ENCODE data around the gene DLG3. TPM values are rescaled to one million over a fixed set of nuclear protein-coding genes. Genes with fewer than 3 reads are reported as not detected.

The DLG3 gene
- total and polyA plus RNA-seq, 10 of the 15 experiments (the other 5 are each of a cell fraction or from before 2014, with no cell fraction given), result 1.3 to 32.2 (median 3.9) TPM

- Histone ChIP-seq H3K79me2 (ENCODE audit: control insufficient read depth, insufficient read depth, low read length) (no peaks in the 10 kb centered on the region), H3K9ac (ENCODE audit: control insufficient read depth, insufficient read depth, low read length) (no peak overlapping the region), H3K27me3 (replicated peaks in 1 of 2; ENCODE audit: control insufficient read depth in 2 of 2, insufficient read depth in 2 of 2, low read length in 1 of 2) (no peaks in the 10 kb centered on the region), H3K27ac (ENCODE audit: control insufficient read depth, insufficient read depth) (no peak overlapping the region), H3K36me3 (ENCODE audit: control insufficient read depth in 2 of 2, insufficient read depth in 2 of 2, low read length in 1 of 2) (no peaks in the 10 kb centered on the region), H4K20me1 (ENCODE audit: control insufficient read depth, insufficient read depth) (no peaks in the 10 kb centered on the region), H3K4me3 (no peak overlapping the region), H2AFZ (ENCODE audit: control insufficient read depth, low read depth, low read length) (no peak overlapping the region), H3K4me1 (ENCODE audit: control insufficient read depth, insufficient read depth, low read length) (no peaks in the 10 kb centered on the region), H3K9me3 (replicated peaks; ENCODE audit: control insufficient read depth, insufficient read depth, low read length) (no peaks in the 10 kb centered on the region), H3K4me2 (ENCODE audit: control insufficient read depth, insufficient read depth) (no peak overlapping the region)
- POLR2A ChIA-PET, result no interaction called here
- in situ Hi-C loops (cut with MboI), result no loop called here
- RAD21 ChIA-PET (ENCODE audit: unreplicated experiment), result no interaction called here
- SMC1A ChIA-PET (ENCODE audit: uncharacterized antibody, unreplicated experiment), result no interaction called here
- no TSS peak for BruUV-seq (replicated peaks)
- DNase-seq (ENCODE audit: low read depth, low spot score) (no peak), FAIRE-seq (no peak), ATAC-seq (no peak)
- TF ChIP-seq HDAC2 (IDR thresholded peaks at IDR 0.05), result no peak
- TF ChIP-seq PML (IDR thresholded peaks at IDR 0.05; ENCODE audit: low read length), result no peak
- no peak for TF ChIP-seq BMI1 (IDR thresholded peaks at IDR 0.05; ENCODE audit: borderline replicate concordance)
- TF ChIP-seq ATF7 (IDR thresholded peaks at IDR 0.05; ENCODE audit: low read depth), result no peak
- TF ChIP-seq, protein P1, sequence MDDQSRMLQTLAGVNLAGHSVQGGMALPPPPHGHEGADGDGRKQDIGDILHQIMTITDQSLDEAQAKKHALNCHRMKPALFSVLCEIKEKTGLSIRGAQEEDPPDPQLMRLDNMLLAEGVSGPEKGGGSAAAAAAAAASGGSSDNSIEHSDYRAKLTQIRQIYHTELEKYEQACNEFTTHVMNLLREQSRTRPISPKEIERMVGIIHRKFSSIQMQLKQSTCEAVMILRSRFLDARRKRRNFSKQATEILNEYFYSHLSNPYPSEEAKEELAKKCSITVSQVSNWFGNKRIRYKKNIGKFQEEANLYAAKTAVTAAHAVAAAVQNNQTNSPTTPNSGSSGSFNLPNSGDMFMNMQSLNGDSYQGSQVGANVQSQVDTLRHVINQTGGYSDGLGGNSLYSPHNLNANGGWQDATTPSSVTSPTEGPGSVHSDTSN (IDR thresholded peaks at IDR 0.05; ENCODE audit: insufficient replicate concordance, low read depth, low read length), result no peak
- TF ChIP-seq CTCF (IDR thresholded peaks at IDR 0.05 in 2 of 3, conservative IDR thresholded peaks at IDR 0.05 in 1 of 3; ENCODE audit: control insufficient read depth in 2 of 3, extremely low read depth in 1 of 3, insufficient read depth in 1 of 3, low read depth in 3 of 3, low read length in 3 of 3), result no peak
- WGBS (ENCODE audit: insufficient coverage, insufficient replicate concordance, low lambda C conversion rate, missing lambda C conversion rate), result 52% methylated on average over 1 of the region's 1 CpG
- intact Hi-C loops (cut with micrococcal nuclease; ENCODE audit: unreplicated experiment), result no loop called here
- CTCF ChIA-PET, result interaction anchor here (0.8 kb wide), 1 partner anchor 168 kb away, joined by 3 read pairs; no protein-coding TSS in a partner anchor
Measured at GRCh38 chrX:70405003-70405402, 39.6 kb upstream of the DLG3 start.
